Fibroblast of villous mesenchyme (primary cell): ENCODE results near the gene EHD4. TPM values are rescaled to one million over a fixed set of nuclear protein-coding genes. Genes with fewer than 3 reads are reported as not detected.

ENCODE experiments used
- DNase-seq: peaks from one replicate; pipeline ENCODE4 v3.0.0-alpha.2; 2010; ENCODE audit warnings: low read depth
- H3K4me3 ChIP-seq: 2 replicates; pipeline ENCODE4 v1.5.1; 2011; ENCODE audit warnings: low read depth, mild to moderate bottlenecking, low read length
- CTCF ChIP-seq: IDR thresholded peaks from 2 replicates; pipeline ENCODE4 v1.5.1; 2012; ENCODE audit warnings: low read depth, mild to moderate bottlenecking, low read length; ENCODE audit not compliant: insufficient read depth
- small RNA-seq: library from RNA; depleted of rRNA; stranded (forward); fragments of <200 nt; gene quantifications from one replicate; pipeline ENCODE3, GENCODE V24; 2012
- total RNA-seq: library from RNA; depleted of rRNA; stranded (reverse); fragments of >200 nt; gene quantifications from 2 replicates; pipeline ENCODE4 v1.2.3, GENCODE V29; 2012

Gene EHD4
- total RNA-seq, 1 donor: 19.0 TPM

GRCh38 chr15:41849861-41850260 is 122.5 kb downstream of the EHD4 start:
- no peak for TF ChIP-seq CTCF
- no peak for DNase-seq
- no peak overlapping the region for H3K4me3 ChIP-seq

GRCh38 chr15:41849204-41849603 is 123.2 kb downstream of the EHD4 start:
- TF ChIP-seq CTCF: no peak
- no peak for DNase-seq
- H3K4me3 ChIP-seq: no peak overlapping the region

- DNase-seq: peak; percentile 13
- H3K4me3 ChIP-seq: no peak overlapping the region
These were observed 123.7 kb downstream of the EHD4 start for GRCh38 chr15:41848631-41849030.

GRCh38 chr15:41847981-41848380 is 124.4 kb downstream of the EHD4 start:
- DNase-seq: no peak
- no peak overlapping the region for H3K4me3 ChIP-seq
- no peak for TF ChIP-seq CTCF

More at GRCh38 chr15:41848631-41849030, 123.7 kb downstream of the EHD4 start:
- no peak for TF ChIP-seq CTCF

GRCh38 chr15:41847206-41847605 is 125.2 kb downstream of the EHD4 start:
- no peak for TF ChIP-seq CTCF
- no peak for DNase-seq
- H3K4me3 ChIP-seq: no peak overlapping the region

Small RNAs within 50 kb of the gene (small RNA-seq; reads per million reads assigned to genes)
- gene MIR4310 (not detected), gene RNA5SP393 (not detected)

Other genes with a start within 250 kb of the EHD4 start
- 30.9 and 36.7 TPM in 2 replicates for gene MAPKBP1, start 198.1 kb downstream of the EHD4 start, total RNA-seq
- gene JMJD7, start 144.5 kb downstream of the EHD4 start, total RNA-seq: 2.2 and 3.5 TPM in 2 replicates
- 0.97 and 1.3 TPM in 2 replicates for gene PLA2G4B, start 133.7 kb downstream of the EHD4 start, total RNA-seq
- gene SPTBN5, start 78.5 kb downstream of the EHD4 start, total RNA-seq: 0.32 and 0.43 TPM in 2 replicates
- gene PLA2G4E, start 48.5 kb upstream of the EHD4 start, total RNA-seq: not detected in 2 replicates
- gene PLA2G4D, start 122.0 kb upstream of the EHD4 start, total RNA-seq: not detected in 2 replicates
- gene PLA2G4F, start 184.1 kb upstream of the EHD4 start, total RNA-seq: not detected in 2 replicates
- 58.0 and 70.4 TPM in 2 replicates for gene VPS39, start 235.7 kb upstream of the EHD4 start, total RNA-seq